Mononuclear cell (primary cell): Measurements from ENCODE around the gene MC1R. TPM values are rescaled to one million over a fixed set of nuclear protein-coding genes. Genes with fewer than 3 reads are reported as not detected.

Experiments
- H3K27me3 ChIP-seq: 2 replicates; pipeline ENCODE4 v1.6.0; 2011; ENCODE audit warnings: low read length, control low read depth; ENCODE audit not compliant: insufficient read depth
- H3K4me1 ChIP-seq: 2 replicates; pipeline ENCODE4 v1.5.1; 2011; ENCODE audit warnings: mild to moderate bottlenecking, low read length, control low read depth; ENCODE audit not compliant: insufficient read depth
- H3K4me3 ChIP-seq: 2 replicates; pipeline ENCODE4 v1.5.1; 2011; ENCODE audit warnings: mild to moderate bottlenecking, low read length, moderate library complexity
- H3K9me3 ChIP-seq: 2 replicates; pipeline ENCODE4 v1.5.1; 2011; ENCODE audit warnings: low read depth, mild to moderate bottlenecking, control low read depth, low read length
- total RNA-seq: library from RNA; depleted of rRNA; stranded (reverse); fragments of >200 nt; gene quantifications from one replicate; pipeline ENCODE4 v1.2.3, GENCODE V29; 2012

The MC1R gene
- total RNA-seq, 1 donor: 2.7 TPM

DNA sequence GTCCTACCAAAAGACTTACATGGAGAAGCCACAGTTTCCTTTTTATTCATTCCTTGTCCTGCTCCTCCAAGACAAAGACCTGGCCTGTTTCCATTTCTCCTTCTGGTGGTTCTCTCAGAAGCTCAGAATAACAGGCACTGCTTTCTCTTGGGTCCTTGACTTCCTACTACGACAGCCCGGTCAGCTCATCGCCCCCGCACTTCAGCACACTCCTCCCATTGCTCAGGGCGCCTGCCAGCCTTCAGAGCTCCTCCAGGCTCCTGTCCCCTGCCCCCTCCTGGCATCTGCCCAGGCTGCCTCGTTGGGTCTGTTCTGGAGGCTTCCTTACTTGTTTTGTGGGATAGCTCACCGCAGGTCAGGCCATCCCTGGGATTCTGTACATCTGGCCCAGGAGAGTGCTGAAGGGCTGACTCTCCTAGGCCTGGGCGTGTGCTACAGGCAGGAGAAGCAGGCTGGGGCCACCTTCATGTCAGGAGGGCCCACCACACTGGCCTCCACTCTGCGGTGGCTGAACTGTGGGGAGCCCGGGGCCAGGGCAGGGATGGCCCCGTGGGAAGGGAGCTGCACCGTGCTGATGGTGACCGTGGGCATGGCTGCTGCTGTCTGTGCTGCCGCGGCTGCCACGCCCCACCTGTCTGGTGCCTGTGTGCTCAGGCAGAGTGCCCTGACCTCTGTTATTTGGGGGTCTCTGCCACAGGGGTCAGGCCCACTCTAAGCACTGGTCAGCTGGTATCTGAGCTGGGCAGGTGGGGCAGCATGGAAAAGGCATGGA, 27.6 kb upstream of the MC1R start:
- no peaks in the 10 kb centered on the region for H3K27me3 ChIP-seq
- no peak overlapping the region for H3K4me3 ChIP-seq
- H3K9me3 ChIP-seq: no peaks in the 10 kb centered on the region
- H3K4me1 ChIP-seq: no peaks in the 10 kb centered on the region

DNA sequence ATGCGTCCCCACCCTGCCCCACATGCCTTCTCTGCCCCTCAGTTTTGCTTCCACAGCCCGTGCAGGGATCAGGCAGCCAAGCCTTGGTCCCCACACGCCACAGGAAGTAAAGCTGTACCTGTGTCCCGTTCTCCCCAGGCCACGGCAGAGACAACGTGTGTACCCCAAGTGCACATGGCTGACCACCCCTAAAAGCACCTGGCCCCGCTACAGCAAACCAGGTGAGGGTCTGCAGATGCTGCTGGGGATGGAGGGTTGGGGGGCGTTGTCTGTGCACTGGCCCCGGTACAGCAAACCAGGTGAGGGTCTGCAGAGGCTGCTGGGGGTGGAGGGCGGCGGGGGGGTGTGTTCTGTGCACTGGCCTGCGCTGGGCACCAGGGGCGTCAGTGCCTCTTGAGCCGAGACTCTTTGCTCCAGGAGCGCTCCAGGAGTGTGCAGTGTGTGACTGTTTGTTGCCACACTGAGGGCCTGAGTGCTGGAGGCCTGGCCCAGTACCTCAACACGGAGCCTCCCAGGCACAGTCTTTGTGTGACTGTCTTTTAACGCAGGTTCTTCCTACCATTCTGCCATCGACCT, 26.5 kb upstream of the MC1R start:
- Histone ChIP-seq H3K4me3 (no peak overlapping the region), H3K27me3 (no peaks in the 10 kb centered on the region), H3K4me1 (no peaks in the 10 kb centered on the region), H3K9me3 (no peaks in the 10 kb centered on the region)

DNA sequence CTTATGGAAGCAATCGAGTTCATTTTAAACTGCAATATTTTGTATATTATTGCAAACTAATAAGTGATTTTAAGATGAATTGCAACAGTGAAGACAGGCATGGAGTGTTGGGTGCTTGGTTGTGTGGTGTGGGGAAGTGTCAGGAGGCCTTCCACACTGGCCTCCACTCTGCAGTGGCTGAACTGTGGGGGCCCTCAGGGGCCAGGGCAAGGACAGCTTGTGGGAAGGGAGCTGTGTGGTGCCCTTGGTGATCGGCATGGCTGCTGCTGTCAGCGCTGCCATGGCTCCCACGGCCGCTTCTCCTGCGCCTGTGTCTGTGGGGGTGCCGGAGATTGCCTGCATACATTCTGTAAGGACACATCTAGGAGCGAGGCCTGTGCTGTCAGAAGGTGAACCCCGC, 26.0 kb upstream of the MC1R start:
- Histone ChIP-seq H3K4me3 (no peak overlapping the region), H3K9me3 (no peaks in the 10 kb centered on the region), H3K27me3 (no peaks in the 10 kb centered on the region), H3K4me1 (no peaks in the 10 kb centered on the region)

DNA sequence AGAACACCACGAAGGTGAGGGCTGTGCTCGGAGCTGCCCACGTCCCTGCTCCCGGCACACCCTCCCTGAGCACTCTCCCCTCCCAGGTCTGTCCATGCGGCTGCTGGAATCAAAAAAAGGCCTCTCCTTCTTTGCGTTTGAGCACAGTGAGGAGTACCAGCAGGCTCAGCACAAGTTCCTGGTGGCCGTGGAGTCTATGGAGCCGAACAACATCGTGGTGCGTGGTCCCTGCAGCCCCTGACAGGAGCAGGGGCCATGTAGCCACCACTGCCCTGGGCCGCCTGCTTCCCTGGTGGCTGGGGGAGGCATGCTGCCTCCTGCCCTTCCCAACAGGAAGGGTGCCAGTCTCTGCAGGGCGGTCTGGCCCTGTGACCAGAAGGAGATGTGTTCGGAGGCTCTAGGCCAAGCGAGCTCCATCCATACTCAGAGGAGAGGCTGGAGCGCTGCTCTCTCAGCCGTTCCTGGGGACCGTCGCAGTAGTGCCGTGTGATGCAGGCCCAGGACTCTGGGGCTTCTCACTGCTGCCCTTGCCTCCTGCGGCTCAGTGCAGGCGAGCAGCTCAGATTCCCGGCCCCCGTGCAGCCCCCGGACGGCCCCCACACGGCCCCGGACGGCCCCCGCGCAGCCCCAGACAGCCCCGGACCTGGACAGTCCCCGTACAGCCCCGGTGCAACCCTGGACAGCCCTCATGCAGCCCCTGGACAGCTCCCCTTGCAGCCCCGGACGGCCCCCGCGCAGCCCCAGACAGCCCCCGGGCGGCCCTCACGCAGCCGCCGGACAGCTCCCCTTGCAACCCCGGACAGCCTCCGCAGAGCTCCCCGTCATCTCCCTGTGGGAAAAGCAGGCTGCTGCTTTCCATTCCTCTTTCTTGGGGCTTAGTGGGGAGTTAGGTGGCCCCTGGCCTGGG, 24.8 kb upstream of the MC1R start:
- Histone ChIP-seq H3K4me3 (no peak overlapping the region), H3K4me1 (no peaks in the 10 kb centered on the region), H3K27me3 (no peaks in the 10 kb centered on the region), H3K9me3 (no peaks in the 10 kb centered on the region)

DNA sequence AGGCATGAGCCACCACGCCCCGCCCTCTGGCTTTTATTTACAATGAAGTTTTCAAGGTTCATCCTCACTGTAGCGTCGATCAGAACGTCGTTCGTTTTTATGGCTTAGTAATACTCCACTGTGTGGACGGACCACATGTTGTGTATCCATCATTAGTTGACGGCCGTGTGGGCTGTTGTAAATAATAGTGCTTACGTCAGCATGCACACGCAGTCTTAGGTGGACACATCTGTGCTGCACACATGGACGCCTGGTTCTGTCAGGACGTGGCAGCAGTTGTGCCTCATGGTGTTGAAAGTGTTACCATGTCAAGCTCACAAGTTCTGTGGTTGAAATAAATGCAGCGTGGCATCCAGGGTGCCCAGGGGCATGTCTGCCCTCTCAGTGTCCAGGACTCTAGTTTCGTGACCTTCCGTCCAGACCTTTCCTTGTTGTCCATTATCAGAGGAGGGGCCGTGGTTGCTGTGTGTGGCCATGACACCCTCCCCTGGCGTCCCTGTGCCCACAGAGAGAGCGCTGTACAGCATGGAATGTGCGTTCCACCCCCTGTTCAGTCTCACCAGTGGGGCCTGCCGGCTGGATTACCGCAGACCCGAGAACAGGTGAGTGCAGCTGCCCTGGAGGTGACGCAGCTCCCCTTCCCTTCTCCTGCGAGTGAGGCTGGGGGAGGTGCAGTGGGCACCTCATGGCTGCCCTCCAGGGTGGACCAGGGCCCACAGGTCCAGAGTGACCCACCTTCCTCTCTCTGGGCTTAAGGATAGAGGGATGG, 23.0 kb upstream of the MC1R start:
- Histone ChIP-seq H3K4me1 (no peaks in the 10 kb centered on the region), H3K4me3 (no peak overlapping the region), H3K27me3 (no peaks in the 10 kb centered on the region), H3K9me3 (no peaks in the 10 kb centered on the region)

DNA sequence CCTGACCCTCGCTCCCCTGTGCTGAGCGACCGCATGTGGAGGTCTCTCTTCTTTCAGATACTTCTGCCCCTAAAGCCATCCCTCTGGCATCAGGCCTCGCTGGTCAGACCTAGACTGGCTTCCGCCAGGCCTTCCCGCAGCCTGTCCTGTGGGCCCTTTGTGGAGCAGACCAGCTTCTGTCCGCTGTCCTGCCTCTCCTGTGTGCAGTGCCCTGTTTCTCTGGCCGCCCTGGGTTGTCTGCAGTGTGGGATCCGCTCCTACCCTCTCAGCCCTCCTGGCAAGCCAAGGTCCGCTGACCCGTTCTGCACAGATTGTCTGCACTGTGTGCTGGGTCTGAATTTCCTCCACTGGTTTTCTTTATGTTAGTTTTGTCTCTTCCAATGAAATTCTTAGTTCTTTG, 21.5 kb upstream of the MC1R start:
- no peaks in the 10 kb centered on the region for H3K4me1 ChIP-seq
- no peak overlapping the region for H3K4me3 ChIP-seq
- no peaks in the 10 kb centered on the region for H3K27me3 ChIP-seq
- no peaks in the 10 kb centered on the region for H3K9me3 ChIP-seq

DNA sequence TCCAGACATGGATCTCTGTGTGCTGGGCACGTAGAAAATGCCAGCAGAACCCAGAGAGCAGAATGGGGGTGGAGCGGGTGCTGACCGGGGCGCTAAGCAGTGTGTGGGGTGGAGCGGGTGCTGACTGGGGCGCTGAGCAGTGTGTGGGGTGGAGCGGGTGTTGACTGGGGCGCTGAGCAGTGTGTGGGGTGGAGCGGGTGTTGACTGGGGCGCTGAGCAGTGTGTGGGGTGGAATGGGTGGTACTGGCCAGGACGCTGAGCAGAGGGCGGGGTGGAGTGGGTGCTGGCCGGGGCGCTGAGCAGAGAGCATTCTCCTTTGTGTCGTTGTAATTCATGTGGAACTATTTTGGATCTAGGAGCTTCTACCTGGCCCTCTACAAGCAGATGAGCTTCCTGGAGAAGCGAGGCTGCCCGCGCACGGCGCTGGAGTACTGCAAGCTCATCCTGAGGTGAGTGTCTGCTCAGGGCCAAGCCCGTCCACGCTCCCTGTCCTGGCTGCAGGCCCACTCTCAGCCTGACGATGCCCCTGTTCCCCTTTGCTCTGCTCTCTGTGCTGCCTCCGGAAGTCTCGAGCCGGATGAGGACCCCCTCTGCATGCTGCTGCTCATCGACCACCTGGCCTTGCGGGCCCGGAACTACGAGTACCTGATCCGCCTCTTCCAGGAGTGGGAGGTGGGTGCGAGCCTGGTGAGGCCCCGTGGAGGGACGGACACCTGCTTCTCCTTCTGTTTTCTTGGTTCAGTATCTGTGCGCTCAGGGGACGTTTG, 20.3 kb upstream of the MC1R start:
- Histone ChIP-seq H3K4me1 (no peaks in the 10 kb centered on the region), H3K27me3 (no peaks in the 10 kb centered on the region), H3K9me3 (no peaks in the 10 kb centered on the region), H3K4me3 (no peak overlapping the region)

DNA sequence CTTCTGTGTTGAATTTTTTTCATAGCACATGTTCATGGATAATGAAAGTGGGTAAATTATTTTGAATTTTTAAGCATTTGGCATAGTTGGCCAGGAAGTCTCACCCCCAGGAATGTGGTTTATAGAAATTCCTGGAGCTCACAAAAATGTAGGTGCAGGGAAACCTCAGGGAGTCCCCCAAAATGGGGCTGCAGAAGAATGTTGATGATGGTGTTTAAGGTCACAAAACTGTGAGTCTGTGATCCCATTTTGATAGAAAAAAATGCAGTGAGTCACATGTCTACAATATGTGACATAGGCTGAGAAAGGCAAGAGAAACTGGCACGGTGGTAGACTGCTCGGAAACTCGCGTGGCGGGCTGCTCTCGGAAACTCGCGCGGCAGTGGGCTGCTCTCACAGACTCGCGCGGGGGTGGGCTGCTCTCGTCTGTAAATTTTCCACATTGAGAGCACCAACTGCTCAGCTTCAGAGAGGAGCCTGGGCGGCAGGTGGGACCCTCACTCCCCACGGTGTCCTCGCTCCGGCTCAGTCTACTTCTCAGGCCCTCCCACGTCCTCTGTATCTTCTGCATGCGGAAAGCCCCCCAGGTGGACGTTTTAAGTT, 18.7 kb upstream of the MC1R start:
- H3K9me3 ChIP-seq: no peaks in the 10 kb centered on the region
- H3K4me3 ChIP-seq: no peak overlapping the region
- H3K4me1 ChIP-seq: no peaks in the 10 kb centered on the region
- no peaks in the 10 kb centered on the region for H3K27me3 ChIP-seq

DNA sequence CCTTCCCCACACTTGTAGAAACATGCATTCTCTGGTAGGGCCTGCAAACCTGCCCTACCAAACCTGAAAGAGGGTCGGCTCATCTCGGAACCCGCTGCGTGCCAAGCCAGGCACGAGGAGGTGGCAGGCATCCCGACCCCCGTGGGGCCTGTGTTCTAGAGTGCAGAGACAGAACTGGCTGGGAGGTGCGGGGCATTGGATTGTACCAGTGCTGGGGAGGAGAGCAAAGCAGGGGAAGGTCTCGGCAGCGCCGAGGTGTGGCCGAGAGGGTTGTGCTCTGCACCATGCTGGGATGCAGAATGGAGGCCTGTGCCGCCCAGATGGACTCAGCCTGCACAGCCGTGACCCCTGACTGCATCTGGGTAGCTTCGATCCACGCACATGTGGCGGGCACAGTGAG, 17.8 kb upstream of the MC1R start:
- Histone ChIP-seq H3K27me3 (no peaks in the 10 kb centered on the region), H3K4me3 (no peak overlapping the region), H3K4me1 (no peaks in the 10 kb centered on the region), H3K9me3 (no peaks in the 10 kb centered on the region)

DNA sequence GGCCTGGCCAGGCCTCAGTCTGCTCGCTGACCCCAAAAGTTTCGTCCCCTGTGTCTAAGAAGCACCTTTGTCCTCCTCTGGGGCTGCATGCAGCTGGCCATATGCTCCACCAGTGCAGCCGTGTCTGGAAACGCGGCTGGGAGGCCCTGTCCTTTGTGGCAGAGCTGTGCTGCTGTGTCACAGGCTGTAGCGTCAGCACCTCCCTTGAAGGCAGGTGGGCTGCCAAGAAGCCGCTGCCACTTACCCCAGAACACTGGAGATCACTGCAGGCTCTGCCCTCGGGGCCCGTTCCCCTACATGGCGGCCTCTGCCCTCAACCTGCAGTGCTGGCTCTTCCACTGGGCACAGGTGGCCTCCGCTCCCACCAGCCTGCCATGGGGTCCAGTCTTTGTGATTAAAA, 15.7 kb upstream of the MC1R start:
- Histone ChIP-seq H3K27me3 (no peaks in the 10 kb centered on the region), H3K4me3 (no peak overlapping the region), H3K9me3 (no peaks in the 10 kb centered on the region), H3K4me1 (no peaks in the 10 kb centered on the region)

DNA sequence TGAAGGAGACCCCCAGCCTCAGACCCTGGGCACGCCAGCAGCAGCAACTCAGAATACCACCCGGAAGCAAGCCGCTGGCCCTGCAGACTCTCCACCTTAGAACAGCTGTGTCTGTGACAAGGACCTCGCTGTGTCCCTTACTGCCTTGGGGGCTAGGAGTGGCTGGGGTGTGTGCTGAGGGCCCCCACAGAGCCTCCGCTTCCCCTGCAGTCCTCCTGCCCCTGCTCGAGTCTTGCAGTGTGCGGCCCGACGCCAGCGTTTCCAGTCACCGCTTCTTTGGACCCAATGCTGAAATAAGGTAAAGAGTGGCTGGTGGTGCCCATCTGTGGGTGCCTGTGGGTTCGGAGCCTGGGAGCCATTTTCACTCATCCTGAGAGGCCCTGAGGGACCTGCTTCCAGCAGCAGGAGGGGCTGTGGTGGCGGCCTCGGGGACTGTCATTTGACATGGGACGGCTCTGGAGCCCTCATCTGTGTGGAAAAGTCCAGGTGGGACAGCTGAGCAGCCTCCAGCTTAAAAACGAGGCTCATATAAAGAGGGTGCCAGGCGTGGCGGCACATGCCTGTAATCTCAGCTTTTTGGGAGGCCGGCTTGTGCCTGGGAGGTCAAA, 14.7 kb upstream of the MC1R start:
- H3K4me3 ChIP-seq: no peak overlapping the region
- H3K27me3 ChIP-seq: no peaks in the 10 kb centered on the region
- H3K4me1 ChIP-seq: no peaks in the 10 kb centered on the region
- H3K9me3 ChIP-seq: no peaks in the 10 kb centered on the region

DNA sequence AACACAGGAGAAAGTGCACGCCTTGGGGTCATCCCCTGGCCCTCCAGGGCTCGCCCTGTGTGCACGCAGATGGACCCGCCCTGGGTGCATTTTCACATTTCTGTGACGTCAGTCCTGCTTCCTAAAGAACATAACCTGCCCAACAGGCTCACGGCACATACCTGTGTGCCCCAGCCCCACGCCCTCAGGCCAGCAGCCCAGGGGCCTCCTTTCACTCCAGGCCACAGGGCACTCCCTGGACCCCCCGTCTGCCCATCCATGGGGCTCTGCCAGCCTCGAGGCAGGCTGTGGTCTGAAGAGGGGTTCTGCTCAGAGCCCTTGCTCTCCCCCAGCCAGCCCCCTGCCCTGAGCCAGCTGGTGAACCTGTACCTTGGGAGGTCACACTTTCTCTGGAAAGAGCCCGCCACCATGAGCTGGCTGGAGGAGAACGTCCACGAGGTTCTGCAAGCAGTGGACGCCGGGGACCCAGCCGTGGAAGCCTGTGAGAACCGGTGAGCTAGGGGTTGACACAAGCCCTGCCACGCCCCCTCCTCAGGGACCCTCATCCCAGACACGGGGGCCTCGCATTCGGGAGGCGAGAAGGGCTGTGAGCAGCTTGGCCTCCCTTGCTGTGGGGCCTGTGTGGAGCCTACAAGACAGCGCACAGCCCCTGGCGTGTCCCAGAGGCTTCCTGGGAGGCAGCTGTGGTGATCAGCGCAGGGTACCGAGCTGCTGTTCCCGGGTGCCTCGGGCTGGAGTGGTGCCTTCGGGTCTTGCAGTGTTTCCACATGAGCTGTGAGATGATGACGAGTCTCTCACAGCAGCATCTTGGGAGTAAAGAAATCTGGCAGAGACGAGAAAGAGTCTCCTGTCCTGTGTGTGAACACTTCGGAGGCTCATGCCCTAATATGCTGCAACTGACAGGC, 13.8 kb upstream of the MC1R start:
- H3K4me1 ChIP-seq: peaks cover under 1% of the 10 kb centered on the region
- no peaks in the 10 kb centered on the region for H3K9me3 ChIP-seq
- H3K27me3 ChIP-seq: no peaks in the 10 kb centered on the region
- no peak overlapping the region for H3K4me3 ChIP-seq
